GM12891 (cell line): ENCODE results near the gene LUZP4.
"Not testable (repeated sequence)": the region's sequence is repeated elsewhere in the genome, so short reads cannot be mapped to it uniquely, and the experiment has no call there.

ENCODE experiments used
- DNase-seq: peaks from one replicate; pipeline ENCODE4 v3.0.0; 2011; ENCODE audit warnings: low spot score; ENCODE audit not compliant: insufficient read length
- FAIRE-seq: peaks from 2 replicates; lab custom pipeline; 2011; peaks lifted over from hg19 to GRCh38; lab: Jason Lieb, UNC
- PAX5 ChIP-seq: IDR thresholded peaks from 2 replicates; pipeline ENCODE4 v1.6.1; 2011; ENCODE audit warnings: low read length, moderate library complexity, mild to moderate bottlenecking; ENCODE audit not compliant: insufficient read depth, severe bottlenecking
- POLR2A ChIP-seq: IDR thresholded peaks from 2 replicates; pipeline ENCODE4 v1.6.1; 2011; ENCODE audit warnings: low read depth, low read length, control low read depth
- POLR2AphosphoS5 ChIP-seq: IDR thresholded peaks from 2 replicates; pipeline ENCODE4 v1.6.1; 2011; ENCODE audit warnings: low read depth, low read length, control low read depth
- POU2F2 ChIP-seq: IDR thresholded peaks from 2 replicates; pipeline ENCODE4 v1.6.1; 2011; ENCODE audit warnings: low read depth, mild to moderate bottlenecking, control low read depth, low read length, moderate library complexity
- SPI1 ChIP-seq: IDR thresholded peaks from 2 replicates; pipeline ENCODE4 v1.6.1; 2011; ENCODE audit warnings: low read depth, low read length, control low read depth
- TAF1 ChIP-seq: IDR thresholded peaks from 2 replicates; pipeline ENCODE4 v1.6.1; 2011; ENCODE audit warnings: low read depth, low read length, control low read depth

LUZP4 gene

GRCh38 chrX:115333446-115333845 is 43.9 kb downstream of the LUZP4 start:
- FAIRE-seq (no peak), DNase-seq (no peak)
- TF ChIP-seq PAX5 = no peak
- no peak for TF ChIP-seq TAF1
- no peak for TF ChIP-seq POU2F2

- FAIRE-seq (no peak), DNase-seq (no peak)
- TF ChIP-seq PAX5 = no peak
- TF ChIP-seq POLR2A = no peak
- no peak for TF ChIP-seq TAF1
- no peak for TF ChIP-seq SPI1
- no peak for TF ChIP-seq POLR2AphosphoS5
- no peak for TF ChIP-seq POU2F2
Observed at GRCh38 chrX:115337491-115338144, 48.1 kb downstream of the LUZP4 start.

GRCh38 chrX:115339441-115340025 is 50.0 kb downstream of the LUZP4 start:
- FAIRE-seq = no peak
- DNase-seq = no peak

DNA sequence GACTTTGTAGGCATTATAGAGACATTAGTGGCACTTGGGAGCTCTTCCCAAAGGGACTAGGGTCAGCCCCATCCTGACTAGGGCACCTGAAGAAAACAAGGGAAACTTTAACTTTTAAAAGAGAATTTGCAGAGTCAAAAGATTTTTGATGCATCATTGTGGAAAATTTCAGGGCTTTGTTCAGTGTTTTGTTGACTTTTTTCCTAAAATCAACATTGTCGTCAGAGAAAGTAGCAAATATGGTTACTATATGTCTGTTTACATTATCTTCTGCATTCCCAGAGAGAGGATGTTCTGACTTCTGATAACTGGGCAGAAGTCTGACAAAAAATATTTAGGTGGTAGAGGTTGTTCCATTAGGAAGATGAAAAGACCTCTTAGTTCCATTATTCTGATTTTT is 51.9 kb downstream of the LUZP4 start:
- FAIRE-seq (no peak), DNase-seq (no peak)
- TF ChIP-seq SPI1 = no peak
- no peak for TF ChIP-seq PAX5
- TF ChIP-seq POLR2AphosphoS5 = no peak
- no peak for TF ChIP-seq POLR2A
- no peak for TF ChIP-seq TAF1
- TF ChIP-seq POU2F2 = no peak

More at GRCh38 chrX:115339441-115340025, 50.0 kb downstream of the LUZP4 start:
- TF ChIP-seq POLR2AphosphoS5 (no peak), TAF1 (no peak), POLR2A (no peak), SPI1 (no peak), PAX5 (no peak), POU2F2 (no peak)

DNA sequence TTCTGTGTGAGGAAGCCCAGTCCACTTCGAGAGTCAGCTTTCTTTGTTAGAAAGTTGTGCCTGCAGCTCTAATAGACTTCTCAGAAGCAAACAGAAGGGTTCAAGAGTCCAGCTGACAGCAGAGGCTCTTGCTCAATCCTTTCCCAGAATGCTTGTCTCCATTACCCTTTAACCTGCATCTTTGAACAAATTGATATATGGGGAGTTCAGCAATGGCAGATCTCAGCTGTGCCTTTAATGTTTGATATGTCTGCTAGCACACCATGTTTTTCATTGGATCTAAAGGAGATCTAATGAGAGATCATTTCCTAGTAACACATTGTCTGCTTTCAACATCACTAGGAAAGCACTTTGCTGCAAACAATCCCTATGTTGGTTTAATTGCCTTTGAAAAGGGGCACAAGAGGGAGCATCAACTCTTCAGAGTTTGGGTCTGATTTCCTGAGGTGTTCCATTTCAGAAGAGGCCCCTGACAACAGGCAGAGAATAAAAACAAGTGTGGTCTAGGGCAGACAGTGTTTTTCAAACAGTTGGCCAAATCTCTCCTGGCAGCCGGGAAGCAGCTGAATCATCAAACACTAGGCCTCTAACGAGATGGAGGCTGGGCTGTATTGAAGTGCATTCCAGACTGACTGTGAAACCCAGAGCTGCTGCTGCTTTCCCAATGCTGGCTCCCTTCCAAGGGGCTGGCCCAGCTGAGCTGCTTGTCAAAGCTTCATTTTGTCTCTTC is 55.5 kb downstream of the LUZP4 start:
- TF ChIP-seq PAX5 = no peak
- TF ChIP-seq POLR2A = no peak
- no peak for TF ChIP-seq SPI1
- no peak for TF ChIP-seq POU2F2
- TF ChIP-seq POLR2AphosphoS5 = no peak
- TF ChIP-seq TAF1 = no peak
- DNase-seq = no peak
- FAIRE-seq = no peak

DNA sequence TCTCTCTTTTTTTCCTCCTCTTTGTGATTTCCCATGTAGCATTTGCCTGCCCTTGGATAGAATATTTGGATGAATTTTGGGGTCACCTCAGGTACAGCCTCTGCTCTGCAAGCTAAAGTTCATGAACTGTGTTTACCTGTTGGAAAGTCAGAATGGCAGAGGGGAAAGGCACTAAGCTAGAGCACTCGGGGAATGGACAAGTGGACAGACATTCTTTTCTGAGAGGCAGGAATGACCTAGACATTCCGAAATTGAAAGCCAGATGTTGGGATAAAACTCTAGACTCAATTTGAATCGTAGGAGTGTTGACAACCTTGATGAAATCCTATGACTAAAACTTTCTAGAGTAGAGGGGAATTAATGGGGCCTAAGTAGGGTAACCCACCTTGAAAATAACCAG is 56.1 kb downstream of the LUZP4 start:
- TF ChIP-seq TAF1 = no peak
- no peak for TF ChIP-seq SPI1
- no peak for TF ChIP-seq POLR2A
- no peak for TF ChIP-seq POLR2AphosphoS5
- no peak for TF ChIP-seq PAX5
- no peak for TF ChIP-seq POU2F2
- FAIRE-seq = no peak

DNA sequence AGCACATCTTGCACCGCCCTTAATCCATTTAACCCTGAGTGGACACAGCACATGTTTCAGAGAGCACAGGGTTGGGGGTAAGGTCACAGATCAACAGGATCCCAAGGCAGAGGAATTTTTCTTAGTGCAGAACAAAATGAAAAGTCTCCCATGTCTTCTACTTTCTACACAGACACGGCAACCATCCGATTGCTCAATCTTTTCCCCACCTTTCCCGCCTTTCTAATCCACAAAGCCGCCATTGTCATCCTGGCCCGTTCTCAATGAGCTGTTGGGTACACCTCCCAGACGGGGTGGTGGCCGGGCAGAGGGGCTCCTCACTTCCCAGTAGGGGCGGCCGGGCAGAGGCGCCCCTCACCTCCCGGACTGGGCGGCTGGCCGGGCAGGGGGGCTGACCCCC is 57.2 kb downstream of the LUZP4 start:
- not testable (repeated sequence) for FAIRE-seq

More for the DNA sequence above, 56.1 kb downstream of the LUZP4 start:
- no peak for DNase-seq

DNA sequence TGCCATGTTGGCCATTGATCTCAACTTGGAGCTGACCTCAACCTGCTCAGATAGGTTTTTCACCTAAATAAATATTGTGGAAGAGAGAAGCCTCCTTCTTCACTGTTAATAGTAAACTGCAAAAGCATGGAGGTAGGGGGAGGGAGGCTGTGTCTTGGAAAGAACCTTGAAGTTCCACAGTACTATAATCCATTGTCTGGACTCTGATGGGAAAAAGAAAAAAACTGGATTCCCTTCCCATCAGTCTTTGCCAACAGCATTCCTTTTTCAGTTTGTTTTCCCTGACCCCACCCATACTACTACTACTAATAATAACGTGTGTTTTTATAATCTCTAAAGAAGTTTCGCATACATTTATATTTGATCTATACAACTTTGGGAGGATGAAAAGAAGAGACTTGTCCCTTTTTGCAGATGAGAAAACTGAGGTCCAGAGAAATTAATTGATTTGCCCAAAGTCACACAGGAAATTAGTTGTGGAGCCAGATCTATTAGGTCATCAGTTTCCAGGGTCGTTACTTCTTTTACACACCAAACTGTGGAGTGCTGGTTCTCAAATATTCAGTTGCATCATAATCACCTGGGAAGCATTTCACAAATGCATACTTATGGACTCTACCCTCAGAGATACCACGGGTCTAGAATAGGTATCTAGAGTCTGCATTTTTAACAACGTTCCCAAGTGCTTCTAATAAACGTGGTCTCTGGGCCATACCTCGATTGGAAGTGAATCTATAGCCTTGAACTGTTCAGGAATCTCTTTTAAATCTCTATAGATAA is 59.1 kb downstream of the LUZP4 start:
- DNase-seq (no peak), FAIRE-seq (no peak)
- TF ChIP-seq POLR2A (no peak), SPI1 (no peak), PAX5 (no peak), POU2F2 (no peak), TAF1 (no peak)

More for the DNA sequence above, 57.2 kb downstream of the LUZP4 start:
- not testable (repeated sequence) for DNase-seq

- no peak for FAIRE-seq
- TF ChIP-seq SPI1 (no peak), POU2F2 (no peak), TAF1 (no peak), PAX5 (no peak), POLR2A (no peak), POLR2AphosphoS5 (no peak)
- no peak for DNase-seq
Observed at GRCh38 chrX:115350711-115351381, 61.3 kb downstream of the LUZP4 start.
